Activated CD8-positive, alpha-beta memory T cell treated with anti-CD3 and anti-CD28 coated beads, Interleukin-2, amount 50 U/mL, for 24 hours (primary cell): ENCODE data around the gene CD22.
"Not testable (repeated sequence)": the region's sequence is repeated elsewhere in the genome, so short reads cannot be mapped to it uniquely, and the experiment has no call there.

Experiments
- DNase-seq: peaks from one replicate; pipeline ENCODE4 v3.0.0-alpha.2; 2020; ENCODE audit errors: extremely low read depth

CD22 gene

GRCh38 chr19:35359395-35359794 lies 30.4 kb downstream of the CD22 start:
- DNase-seq = not testable (repeated sequence)

GRCh38 chr19:35360081-35360480 lies 31.1 kb downstream of the CD22 start:
- not testable (repeated sequence) for DNase-seq

- DNase-seq = no peak
These were observed 32.0 kb downstream of the CD22 start for GRCh38 chr19:35360880-35361420.

- DNase-seq = no peak
These were observed 33.4 kb downstream of the CD22 start for GRCh38 chr19:35362261-35363000.

GRCh38 chr19:35363001-35363590 lies 34.1 kb downstream of the CD22 start:
- no peak for DNase-seq

- no peak for DNase-seq
These were observed 34.9 kb downstream of the CD22 start for GRCh38 chr19:35363711-35364425.

GRCh38 chr19:35365303-35365702 lies 36.3 kb downstream of the CD22 start:
- DNase-seq = no peak

- DNase-seq = no peak
These were observed 39.4 kb downstream of the CD22 start for GRCh38 chr19:35368378-35368777.

- no peak for DNase-seq
These were observed 40.5 kb downstream of the CD22 start for GRCh38 chr19:35369522-35369921.

GRCh38 chr19:35370722-35371121 lies 41.7 kb downstream of the CD22 start, which contains the start of gene GPR42:
Gene GPR42, plus strand, starts transcription at chr19:35371068. Its CDS starts 292 bp downstream, at chr19:35371360.
- DNase-seq = no peak

GRCh38 chr19:35373492-35373891 lies 44.5 kb downstream of the CD22 start:
- DNase-seq = no peak

- DNase-seq = not testable (repeated sequence)
These were observed 45.0 kb downstream of the CD22 start for GRCh38 chr19:35374031-35374430.

GRCh38 chr19:35375505-35376307 lies 46.7 kb downstream of the CD22 start:
- DNase-seq = no peak

GRCh38 chr19:35377656-35378055 lies 48.7 kb downstream of the CD22 start:
- DNase-seq = no peak

GRCh38 chr19:35378356-35378755 lies 49.4 kb downstream of the CD22 start:
- no peak for DNase-seq

- DNase-seq = not testable (repeated sequence)
These were observed 50.6 kb downstream of the CD22 start for GRCh38 chr19:35379545-35379944.

GRCh38 chr19:35379992-35380391 lies 51.0 kb downstream of the CD22 start:
- no peak for DNase-seq

GRCh38 chr19:35380450-35381124 lies 51.6 kb downstream of the CD22 start:
- no peak for DNase-seq

GRCh38 chr19:35381318-35381717 lies 52.3 kb downstream of the CD22 start:
- no peak for DNase-seq

- no peak for DNase-seq
These were observed 52.9 kb downstream of the CD22 start for GRCh38 chr19:35381926-35382325.

- no peak for DNase-seq
These were observed 54.5 kb downstream of the CD22 start for GRCh38 chr19:35383536-35383935.
